Fibroblast of lung (primary cell): ENCODE measurements around the gene TTLL9. TPM values are rescaled to one million over a fixed set of nuclear protein-coding genes. Genes with fewer than 3 reads are reported as not detected.

Experiments used
- DNase-seq, 2 donors: peaks; one replicate each; pipeline versions ENCODE4 v3.0.0 to v3.0.0-alpha.2; 2010; ENCODE audit warnings: low read depth in 2 of 2
- H2AFZ ChIP-seq: 2 replicates; pipeline ENCODE4 v1.5.1; 2012; ENCODE audit warnings: low read length, control low read depth, inconsistent platforms
- H3K27ac ChIP-seq: 2 replicates; pipeline ENCODE4 v1.5.1; 2011; ENCODE audit warnings: low read length, control low read depth; ENCODE audit not compliant: insufficient read depth
- H3K27me3 ChIP-seq: 2 replicates; pipeline ENCODE4 v1.5.1; 2011; ENCODE audit warnings: mild to moderate bottlenecking, low read length; ENCODE audit not compliant: control insufficient read depth, insufficient read depth
- H3K36me3 ChIP-seq: 2 replicates; pipeline ENCODE4 v1.5.1; 2011; ENCODE audit warnings: low read length; ENCODE audit not compliant: control insufficient read depth, insufficient read depth
- H3K4me1 ChIP-seq: 2 replicates; pipeline ENCODE4 v1.5.1; 2011; ENCODE audit warnings: low read length; ENCODE audit not compliant: control insufficient read depth, insufficient read depth; ENCODE audit errors: extremely low read depth
- H3K4me2 ChIP-seq: 2 replicates; pipeline ENCODE4 v1.5.1; 2011; ENCODE audit warnings: low read length, control low read depth; ENCODE audit not compliant: insufficient read depth; ENCODE audit errors: extremely low read depth
- H3K4me3 ChIP-seq, 4 experiments: fragments of 200-600 bp in 1 of 4; sonication (generic) in 1 of 4; replicated peaks in 1 of 4; 2 replicates each; pipeline ENCODE4 v1.5.1; 2011 to 2016; ENCODE audit warnings: low read length in 4 of 4, low read depth in 3 of 4, mild to moderate bottlenecking in 3 of 4, control low read depth in 2 of 4, inconsistent platforms in 1 of 4, mixed read lengths in 1 of 4; ENCODE audit not compliant: insufficient read depth in 1 of 4; ENCODE audit errors: control extremely low read depth in 1 of 4
- H3K79me2 ChIP-seq: 2 replicates; pipeline ENCODE4 v1.5.1; 2012; ENCODE audit warnings: mild to moderate bottlenecking, low read length, inconsistent platforms; ENCODE audit not compliant: control insufficient read depth, insufficient read depth
- H3K9ac ChIP-seq: 2 replicates; pipeline ENCODE4 v1.5.1; 2011; ENCODE audit warnings: mild to moderate bottlenecking, low read length, control low read depth; ENCODE audit not compliant: insufficient read depth
- H3K9me3 ChIP-seq: 2 replicates; pipeline ENCODE4 v1.5.1; 2012; ENCODE audit warnings: low read depth, low read length; ENCODE audit not compliant: control insufficient read depth, insufficient read depth
- H4K20me1 ChIP-seq: 2 replicates; pipeline ENCODE4 v1.5.1; 2011; ENCODE audit warnings: low read length; ENCODE audit not compliant: control insufficient read depth, insufficient read depth; ENCODE audit errors: extremely low read depth
- EZH2 ChIP-seq: IDR thresholded peaks from 2 replicates; pipeline ENCODE4 v1.5.1; 2012; ENCODE audit warnings: low read length, control low read depth, mild to moderate bottlenecking; ENCODE audit errors: missing control alignments
- polyA plus RNA-seq, 2 donors: library from polyadenylated mRNA; depleted of rRNA in 1 of 2; stranded (reverse) in 1 of 2; unstranded in 1 of 2; fragments of >200 nt; gene quantifications; 2 replicates each; pipeline ENCODE4 v1.2.1, GENCODE V29; 2011 to 2012; ENCODE audit warnings: missing spikeins in 1 of 2
- total RNA-seq: library from RNA; depleted of rRNA; stranded (reverse); fragments of >200 nt; gene quantifications from 2 replicates; pipeline ENCODE4 v1.2.1, GENCODE V29; 2014
- TF ChIP-seq, protein P1 (sequence below), 2 donors: IDR thresholded peaks in 1 of 2; conservative IDR thresholded peaks in 1 of 2; 1 replicate in 1 of 2; 2 replicates in 1 of 2; pipeline ENCODE4 v1.5.1; 2011 to 2012; ENCODE audit warnings: low read length in 2 of 2, control low read depth in 1 of 2, inconsistent platforms in 1 of 2, low read depth in 1 of 2, mild to moderate bottlenecking in 1 of 2

The TTLL9 gene
- total and polyA plus RNA-seq, 2 donors (not counting 1 experiment from before 2014, with no cell fraction given), result 0.05 TPM; not detected in 1

DNA sequence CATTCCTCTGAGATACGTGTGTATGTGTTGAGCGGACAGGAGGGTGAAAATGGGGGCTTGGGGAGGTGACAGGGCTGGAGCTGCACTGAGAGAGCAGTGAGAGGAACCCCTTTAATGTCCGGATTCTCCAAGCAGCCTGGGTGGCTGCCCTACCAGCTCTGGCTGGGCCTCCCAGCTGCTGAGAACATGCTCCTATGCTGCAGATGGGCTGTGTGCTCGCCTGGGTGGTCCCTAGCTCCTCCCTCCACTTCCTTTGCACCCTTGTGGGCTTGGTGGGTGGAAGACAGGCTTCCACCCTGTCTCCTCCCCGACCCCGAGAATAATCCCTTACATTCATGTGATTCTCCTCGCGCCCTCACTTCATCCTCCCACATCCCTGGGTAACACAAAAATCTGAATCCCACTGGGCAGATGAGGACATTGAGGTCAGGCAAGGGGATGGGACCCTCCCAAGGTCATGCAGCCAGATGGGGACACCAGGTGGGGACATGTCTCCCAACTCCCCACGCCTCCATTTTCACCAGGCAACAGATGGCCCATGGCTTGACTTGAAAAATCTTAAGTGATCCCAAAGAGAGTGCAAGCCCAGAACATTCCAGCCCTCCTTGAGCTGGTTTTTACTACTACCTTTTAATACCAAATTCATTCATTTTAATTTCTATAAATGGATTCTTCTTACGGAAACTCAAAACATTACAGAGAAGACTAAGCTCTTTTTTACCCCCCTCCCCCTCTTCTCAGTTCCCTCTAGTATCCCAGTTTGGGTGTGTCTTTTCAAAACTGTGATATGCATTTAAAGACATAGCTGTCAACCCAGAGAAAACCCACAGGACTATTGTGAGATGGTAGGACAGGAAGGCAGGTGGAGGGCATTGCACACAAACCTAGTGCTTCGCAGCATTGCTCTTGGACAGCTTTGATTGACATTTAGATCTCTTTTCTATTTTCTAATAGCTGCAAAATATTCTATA, 86.4 kb downstream of the TTLL9 start:
- H3K79me2 ChIP-seq, result no peaks in the 10 kb centered on the region
- H4K20me1 ChIP-seq, result peaks cover 4% of the 10 kb centered on the region
- no peak for DNase-seq
- H3K4me3 ChIP-seq, result no peak overlapping the region
- no peaks in the 10 kb centered on the region for H3K9me3 ChIP-seq
- H3K36me3 ChIP-seq, result no peaks in the 10 kb centered on the region
- TF ChIP-seq, protein P1, sequence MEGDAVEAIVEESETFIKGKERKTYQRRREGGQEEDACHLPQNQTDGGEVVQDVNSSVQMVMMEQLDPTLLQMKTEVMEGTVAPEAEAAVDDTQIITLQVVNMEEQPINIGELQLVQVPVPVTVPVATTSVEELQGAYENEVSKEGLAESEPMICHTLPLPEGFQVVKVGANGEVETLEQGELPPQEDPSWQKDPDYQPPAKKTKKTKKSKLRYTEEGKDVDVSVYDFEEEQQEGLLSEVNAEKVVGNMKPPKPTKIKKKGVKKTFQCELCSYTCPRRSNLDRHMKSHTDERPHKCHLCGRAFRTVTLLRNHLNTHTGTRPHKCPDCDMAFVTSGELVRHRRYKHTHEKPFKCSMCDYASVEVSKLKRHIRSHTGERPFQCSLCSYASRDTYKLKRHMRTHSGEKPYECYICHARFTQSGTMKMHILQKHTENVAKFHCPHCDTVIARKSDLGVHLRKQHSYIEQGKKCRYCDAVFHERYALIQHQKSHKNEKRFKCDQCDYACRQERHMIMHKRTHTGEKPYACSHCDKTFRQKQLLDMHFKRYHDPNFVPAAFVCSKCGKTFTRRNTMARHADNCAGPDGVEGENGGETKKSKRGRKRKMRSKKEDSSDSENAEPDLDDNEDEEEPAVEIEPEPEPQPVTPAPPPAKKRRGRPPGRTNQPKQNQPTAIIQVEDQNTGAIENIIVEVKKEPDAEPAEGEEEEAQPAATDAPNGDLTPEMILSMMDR (conservative IDR thresholded peaks at IDR 0.05 in 1 of 2, IDR thresholded peaks at IDR 0.05 in 1 of 2; ENCODE audit: low read depth in 1 of 2, low read length in 2 of 2), result no peak
- no peak for TF ChIP-seq EZH2
- no peak overlapping the region for H2AFZ ChIP-seq
- no peak overlapping the region for H3K9ac ChIP-seq
- no peak overlapping the region for H3K27ac ChIP-seq
- H3K4me2 ChIP-seq, result no peak overlapping the region
- no peaks in the 10 kb centered on the region for H3K4me1 ChIP-seq
- peaks cover 9% of the 10 kb centered on the region for H3K27me3 ChIP-seq

DNA sequence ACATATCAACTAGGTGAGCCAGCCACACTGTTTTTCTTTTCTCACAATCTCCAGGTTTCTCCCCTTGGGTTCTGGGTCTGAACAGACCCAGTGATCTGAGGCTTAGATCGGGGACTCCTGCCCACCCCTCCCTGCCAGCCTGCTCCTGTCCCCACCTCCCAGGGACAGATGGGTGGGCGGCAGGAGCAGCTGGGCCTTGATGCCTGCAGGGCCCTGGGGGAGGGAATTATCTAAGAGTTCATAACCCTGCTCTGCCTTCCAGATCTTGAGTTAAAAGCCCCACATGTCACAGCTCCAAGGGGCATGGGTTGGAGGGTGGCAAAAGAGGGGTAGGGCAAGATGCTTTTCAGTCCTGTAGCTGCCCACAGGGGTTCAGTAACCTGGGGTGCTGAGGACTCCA, 92.3 kb downstream of the TTLL9 start:
- H4K20me1 ChIP-seq, result peaks cover 4% of the 10 kb centered on the region
- H3K9ac ChIP-seq, result no peak overlapping the region
- no peaks in the 10 kb centered on the region for H3K4me1 ChIP-seq
- H3K27ac ChIP-seq, result no peak overlapping the region
- DNase-seq, result no peak
- H3K36me3 ChIP-seq, result no peaks in the 10 kb centered on the region
- H3K9me3 ChIP-seq, result no peaks in the 10 kb centered on the region
- H3K79me2 ChIP-seq, result no peaks in the 10 kb centered on the region
- H2AFZ ChIP-seq, result no peak overlapping the region
- no peak overlapping the region for H3K4me2 ChIP-seq
- no peak for TF ChIP-seq EZH2
- TF ChIP-seq, protein P1 (conservative IDR thresholded peaks at IDR 0.05 in 1 of 2, IDR thresholded peaks at IDR 0.05 in 1 of 2; ENCODE audit: low read depth in 1 of 2, low read length in 2 of 2), result no peak
- H3K4me3 ChIP-seq, result no peak overlapping the region
- peaks cover 6% of the 10 kb centered on the region for H3K27me3 ChIP-seq

DNA sequence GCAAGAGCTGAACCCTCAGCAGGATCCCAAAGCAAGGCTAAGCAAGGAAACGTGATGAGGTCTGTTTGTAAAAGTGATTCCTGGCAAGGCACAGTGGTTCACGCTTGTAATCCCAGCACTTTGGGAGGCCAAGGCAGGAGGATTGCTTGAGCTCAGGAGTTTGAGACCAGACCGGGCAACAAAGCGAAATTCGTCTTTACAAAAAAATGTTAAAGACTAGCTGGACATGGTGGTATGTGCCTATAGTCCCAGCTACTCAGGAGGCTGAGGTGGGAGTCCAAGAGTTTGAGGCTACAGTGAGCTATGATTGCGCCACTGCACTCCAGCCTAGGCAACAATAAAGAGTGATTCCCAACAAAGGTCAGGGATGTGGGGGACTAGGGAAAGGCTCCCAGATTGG, 93.5 kb downstream of the TTLL9 start:
- no peak for TF ChIP-seq EZH2
- TF ChIP-seq, protein P1 (conservative IDR thresholded peaks at IDR 0.05 in 1 of 2, IDR thresholded peaks at IDR 0.05 in 1 of 2; ENCODE audit: low read depth in 1 of 2, low read length in 2 of 2), result no peak
- DNase-seq, result no peak
- H3K27me3 ChIP-seq, result peaks cover 6% of the 10 kb centered on the region

More for the DNA sequence above, 93.5 kb downstream of the TTLL9 start:
- peaks cover 4% of the 10 kb centered on the region for H4K20me1 ChIP-seq
- no peak overlapping the region for H3K4me3 ChIP-seq
- H3K4me2 ChIP-seq, result no peak overlapping the region
- H3K9me3 ChIP-seq, result no peaks in the 10 kb centered on the region
- no peaks in the 10 kb centered on the region for H3K4me1 ChIP-seq
- H3K9ac ChIP-seq, result no peak overlapping the region
- no peak overlapping the region for H2AFZ ChIP-seq
- H3K36me3 ChIP-seq, result no peaks in the 10 kb centered on the region
- H3K27ac ChIP-seq, result no peak overlapping the region
- H3K79me2 ChIP-seq, result no peaks in the 10 kb centered on the region
